Activated CD4-positive, alpha-beta T cell treated with anti-CD3 and anti-CD28 coated beads, Interleukin-2, amount 10 ng/mL, durations not matched to agents 7 days and 5 days (primary cell): ENCODE data around the gene ATP5IF1. TPM values are rescaled to one million over a fixed set of nuclear protein-coding genes. Genes with fewer than 3 reads are reported as not detected.

Source experiments
- CTCF ChIA-PET: fragments of 350-600 bp; sonication (Branson Sonifier 250); formaldehyde crosslinking; loops from one replicate; lab custom pipeline; 2021; ENCODE audit warnings: antibody characterized with exemption; lab: Charles Lee
- POLR2A ChIA-PET: fragments of 350-600 bp; sonication (Branson Sonifier 250); formaldehyde crosslinking; loops from one replicate; lab custom pipeline; 2021; ENCODE audit warnings: antibody characterized with exemption; lab: Charles Lee
- DNase-seq: peaks from one replicate; pipeline ENCODE4 v3.0.0-alpha.2; 2020
- H3K27ac Mint-ChIP-seq: one replicate; pipeline ENCODE4 v1.8.0; 2021; ENCODE audit warnings: mild to moderate bottlenecking, moderate library complexity, mixed read lengths
- H3K27me3 Mint-ChIP-seq: one replicate; pipeline ENCODE4 v1.8.0; 2021; ENCODE audit warnings: mixed read lengths
- H3K36me3 Mint-ChIP-seq: one replicate; pipeline ENCODE4 v1.8.0; 2021; ENCODE audit warnings: low read depth, mixed read lengths
- H3K4me1 Mint-ChIP-seq: one replicate; pipeline ENCODE4 v1.8.0; 2021; ENCODE audit warnings: mixed read lengths
- H3K4me3 Mint-ChIP-seq: one replicate; pipeline ENCODE4 v1.8.0; 2021; ENCODE audit warnings: mild to moderate bottlenecking, moderate library complexity, mixed read lengths
- H3K9me3 Mint-ChIP-seq: one replicate; pipeline ENCODE4 v1.8.0; 2021; ENCODE audit warnings: mixed read lengths
- total RNA-seq, 2 experiments: library from RNA; stranded (reverse); gene quantifications; one replicate each; pipeline ENCODE4 v1.2.3, GENCODE V29; 2021

The ATP5IF1 gene
- total RNA-seq, 2 experiments from 2014 or later, result 172 to 189 TPM

DNA sequence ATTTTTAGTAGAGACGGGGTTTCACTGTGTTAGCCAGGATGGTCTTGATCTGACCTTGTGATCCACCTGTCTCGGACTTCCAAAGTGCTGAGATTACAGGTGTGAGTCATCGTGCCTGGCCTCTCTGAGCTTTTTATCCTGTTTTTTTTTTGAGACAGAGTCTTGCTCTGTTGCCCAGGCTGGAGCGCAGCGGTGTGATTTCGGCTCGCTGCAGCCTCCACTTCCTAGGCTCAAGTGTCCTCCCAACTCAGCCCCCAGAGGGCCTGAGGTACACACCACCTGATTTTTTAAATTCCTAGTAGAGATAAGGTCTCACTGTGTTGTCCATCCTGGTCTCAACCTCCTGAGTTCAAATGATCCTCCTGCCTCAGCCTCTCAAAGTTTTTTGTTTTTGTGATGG is 43.8 kb downstream of the ATP5IF1 start:
- no peak for DNase-seq
- H3K9me3 Mint-ChIP-seq, result no peaks in the 10 kb centered on the region
- H3K27me3 Mint-ChIP-seq, result no peaks in the 10 kb centered on the region
- H3K36me3 Mint-ChIP-seq, result peaks cover 29% of the 10 kb centered on the region
- H3K27ac Mint-ChIP-seq, result peak overlapping the region; percentile 9
- peaks cover 8% of the 10 kb centered on the region for H3K4me1 Mint-ChIP-seq
- ChIA-PET CTCF (interaction anchor here (2.5 kb wide), 1 partner anchor 31 kb away, joined by 10 read pairs; no protein-coding TSS in a partner anchor), POLR2A (no interaction called here)
- H3K4me3 Mint-ChIP-seq, result no peak overlapping the region

DNA sequence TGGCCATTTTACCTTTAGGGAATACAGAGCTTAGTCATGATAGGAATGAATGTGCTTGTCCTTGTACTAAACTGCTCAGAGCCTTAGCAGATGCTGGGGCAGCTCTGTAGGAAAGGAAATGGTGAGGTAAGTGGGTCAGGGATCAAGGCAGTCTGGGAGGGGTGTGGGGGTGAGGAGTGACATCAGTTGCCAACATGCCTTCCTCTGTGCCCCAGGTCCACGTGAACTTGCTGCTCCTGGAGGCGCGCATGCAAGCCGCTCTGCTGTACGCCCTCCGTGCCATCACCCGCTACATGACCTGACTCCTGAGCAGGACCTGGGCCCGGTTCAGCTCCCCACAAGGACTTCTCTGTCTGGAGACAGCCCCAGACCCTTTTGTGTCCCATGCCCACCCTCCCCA is 44.6 kb downstream of the ATP5IF1 start:
- H3K36me3 Mint-ChIP-seq, result peaks cover 25% of the 10 kb centered on the region
- peaks cover 8% of the 10 kb centered on the region for H3K4me1 Mint-ChIP-seq
- DNase-seq, result no peak
- H3K9me3 Mint-ChIP-seq, result no peaks in the 10 kb centered on the region
- H3K27me3 Mint-ChIP-seq, result no peaks in the 10 kb centered on the region
- no peak overlapping the region for H3K27ac Mint-ChIP-seq
- CTCF ChIA-PET, result interaction anchor here (2.5 kb wide), 1 partner anchor 32 kb away, joined by 10 read pairs; no protein-coding TSS in a partner anchor
- H3K4me3 Mint-ChIP-seq, result no peak overlapping the region
- POLR2A ChIA-PET, result no interaction called here

DNA sequence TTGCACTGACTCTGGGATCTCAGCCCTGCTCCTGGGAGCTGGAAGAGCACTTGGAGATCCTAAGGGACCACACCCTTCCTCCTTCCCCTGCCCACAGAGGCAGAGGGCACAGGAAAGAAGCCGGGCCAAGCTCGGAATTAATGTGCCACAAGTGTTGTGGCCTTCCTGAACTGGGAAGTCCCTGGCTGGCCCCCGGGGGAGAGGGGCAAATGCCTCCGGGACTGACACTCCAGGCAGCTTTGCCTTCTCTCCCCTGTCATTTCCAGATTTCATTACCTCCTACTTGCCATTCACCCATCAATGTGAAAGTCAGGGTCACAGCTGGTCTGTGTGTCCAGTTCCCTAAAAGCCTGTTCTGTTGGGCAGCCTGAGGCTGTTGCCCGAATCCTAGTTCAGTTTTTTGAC is 45.1 kb downstream of the ATP5IF1 start:
- CTCF ChIA-PET, result interaction anchor here (2.5 kb wide), 1 partner anchor 32 kb away, joined by 10 read pairs; no protein-coding TSS in a partner anchor
- POLR2A ChIA-PET, result no interaction called here

DNA sequence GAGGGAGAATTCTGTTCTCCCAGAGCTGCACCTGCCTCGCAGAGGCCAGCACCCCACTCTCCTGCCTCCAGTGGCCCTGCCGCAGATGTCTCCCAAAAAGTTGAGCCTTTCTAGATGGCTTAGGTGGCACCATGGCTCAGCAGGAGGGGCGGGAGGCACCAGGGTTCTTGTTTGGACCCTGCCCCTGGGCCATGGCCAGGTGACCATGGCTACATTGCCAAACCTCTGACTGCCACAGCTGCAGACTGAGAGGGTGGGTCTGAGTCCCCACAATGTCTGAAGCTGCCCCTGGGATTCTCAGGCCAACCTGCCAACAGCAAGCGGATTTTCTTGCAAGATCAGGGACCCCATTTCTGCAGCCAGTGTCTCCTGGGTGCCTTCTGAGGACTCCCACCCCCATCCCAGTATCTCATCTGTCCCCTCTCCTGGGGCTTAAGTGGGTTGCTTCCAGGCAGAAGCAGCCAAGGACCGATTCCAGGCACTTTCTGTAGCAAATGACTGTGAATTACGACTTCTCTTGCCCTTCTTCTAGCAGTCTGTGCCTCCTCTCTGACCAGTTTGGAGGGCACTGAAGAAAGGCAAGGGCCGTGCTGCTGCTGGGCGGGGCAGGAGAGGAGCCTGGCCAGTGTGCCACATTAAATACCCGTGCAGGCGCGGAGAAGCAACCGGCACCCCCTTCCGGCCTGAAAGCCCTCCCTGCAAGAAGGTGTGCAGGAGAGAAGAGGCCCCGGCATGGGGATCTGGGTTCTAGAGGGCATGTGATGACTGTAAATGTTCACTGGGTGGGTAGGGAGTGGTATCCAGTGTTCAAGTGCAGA is 45.9 kb downstream of the ATP5IF1 start:
- Mint-ChIP-seq H3K27me3 (no peaks in the 10 kb centered on the region), H3K4me1 (peaks cover 8% of the 10 kb centered on the region), H3K9me3 (no peaks in the 10 kb centered on the region), H3K4me3 (no peak overlapping the region), H3K27ac (peak overlapping the region; percentile 71), H3K36me3 (peaks cover 25% of the 10 kb centered on the region)
- POLR2A ChIA-PET, result no interaction called here
- CTCF ChIA-PET, result interaction anchor here (2.5 kb wide), 1 partner anchor 33 kb away, joined by 10 read pairs; no protein-coding TSS in a partner anchor
- DNase-seq, result no peak

More for the DNA sequence above, 45.1 kb downstream of the ATP5IF1 start:
- Mint-ChIP-seq H3K36me3 (peaks cover 25% of the 10 kb centered on the region), H3K4me3 (no peak overlapping the region), H3K27ac (no peak overlapping the region), H3K9me3 (no peaks in the 10 kb centered on the region), H3K27me3 (no peaks in the 10 kb centered on the region), H3K4me1 (peaks cover 8% of the 10 kb centered on the region)
- no peak for DNase-seq

DNA sequence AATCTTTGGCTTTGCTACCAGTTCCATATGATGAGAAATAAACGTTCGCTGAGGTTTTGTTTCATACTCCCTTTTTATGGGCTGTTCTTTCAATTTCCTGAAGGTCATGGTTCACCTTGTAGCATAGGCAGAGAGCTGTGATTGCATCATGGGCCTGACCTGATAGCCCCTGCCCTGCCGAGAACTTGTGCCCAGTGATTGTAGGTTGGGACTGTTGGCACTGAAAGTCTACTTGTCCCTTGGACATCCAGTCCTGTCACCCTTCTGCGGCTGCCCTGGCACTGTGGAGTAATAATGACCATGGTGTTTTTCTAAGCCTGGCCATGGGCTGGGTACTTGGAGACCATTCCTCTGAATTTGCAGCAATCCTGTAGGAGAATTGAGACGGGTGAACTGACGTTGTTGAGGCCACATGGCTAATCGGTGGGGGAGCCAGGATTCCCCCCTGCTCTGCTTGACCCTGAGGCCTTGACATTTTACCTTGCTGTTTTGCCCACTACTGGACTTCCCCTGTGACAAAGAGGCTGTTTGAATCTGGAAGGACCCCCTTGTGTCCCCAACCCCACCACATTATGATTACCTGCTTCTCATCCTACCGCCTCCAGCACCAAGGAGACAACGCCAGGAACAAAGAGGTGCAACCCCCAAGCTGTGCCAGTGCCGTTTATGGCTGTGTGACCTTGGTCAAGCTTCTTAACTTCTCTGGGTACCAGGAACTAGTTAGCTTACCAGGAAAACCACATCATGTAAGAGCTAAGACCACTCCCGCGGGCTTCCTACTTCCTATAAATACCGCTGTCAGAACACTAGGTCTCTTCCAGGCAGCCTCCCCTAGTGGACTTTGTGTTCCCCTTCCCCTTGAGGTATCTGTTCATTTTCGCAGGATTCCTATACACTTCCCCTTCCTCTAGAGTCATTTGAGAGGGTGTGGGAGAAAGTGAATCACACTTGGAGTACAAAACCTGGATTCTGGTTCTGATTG is 46.8 kb downstream of the ATP5IF1 start:
- peaks cover 8% of the 10 kb centered on the region for H3K4me1 Mint-ChIP-seq
- CTCF ChIA-PET, result interaction anchor here (1.5 to 2.5 kb wide), 2 partner anchors 11 to 34 kb away, joined by 3 to 10 read pairs; no protein-coding TSS in a partner anchor
- no peak for DNase-seq
- no peaks in the 10 kb centered on the region for H3K9me3 Mint-ChIP-seq
- POLR2A ChIA-PET, result no interaction called here
- peak overlapping the region; percentile 51 for H3K27ac Mint-ChIP-seq
- no peaks in the 10 kb centered on the region for H3K27me3 Mint-ChIP-seq
- peaks cover 20% of the 10 kb centered on the region for H3K36me3 Mint-ChIP-seq
- no peak overlapping the region for H3K4me3 Mint-ChIP-seq

DNA sequence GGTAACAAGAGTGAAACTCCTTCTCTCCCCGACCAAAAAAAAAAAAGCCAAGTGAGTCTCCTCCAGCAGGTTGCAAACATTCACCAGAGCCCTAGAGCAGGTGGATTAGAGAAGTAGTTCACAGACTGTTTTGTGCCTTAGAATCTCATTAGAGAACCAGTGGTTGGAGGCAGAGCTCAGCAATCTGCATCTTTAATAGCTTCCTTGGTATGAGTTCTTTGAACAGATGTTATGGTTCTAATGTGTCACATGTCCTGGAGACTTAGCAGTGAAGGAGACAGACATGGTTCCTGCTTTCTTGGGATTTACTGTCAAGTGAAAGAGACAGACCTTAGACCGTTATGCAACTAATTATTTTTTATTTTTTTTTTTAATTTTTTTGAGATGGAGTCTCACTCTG is 50.2 kb downstream of the ATP5IF1 start:
- H3K9me3 Mint-ChIP-seq, result no peaks in the 10 kb centered on the region
- H3K4me1 Mint-ChIP-seq, result peaks cover 8% of the 10 kb centered on the region
- DNase-seq, result no peak
- no peak overlapping the region for H3K4me3 Mint-ChIP-seq
- no peak overlapping the region for H3K27ac Mint-ChIP-seq
- ChIA-PET CTCF (interaction anchor here (0.6 to 1.9 kb wide), 5 partner anchors 9 to 502 kb away, joined by 3 to 7 read pairs (median 4); no protein-coding TSS in a partner anchor), POLR2A (no interaction called here)
- peaks cover 4% of the 10 kb centered on the region for H3K36me3 Mint-ChIP-seq
- no peaks in the 10 kb centered on the region for H3K27me3 Mint-ChIP-seq

Other genes with a start within 250 kb of the ATP5IF1 start
- 10 to 100 TPM; 27.8 to 30.7 TPM for gene EYA3, start 147.5 kb upstream of the ATP5IF1 start, total RNA-seq
- gene PTAFR, start 59.4 kb upstream of the ATP5IF1 start, total RNA-seq, result under 1 TPM; 0.20 to 0.56 TPM
- 100 to 1,000 TPM; 110 to 128 TPM for gene DNAJC8, start 3.1 kb upstream of the ATP5IF1 start, total RNA-seq
- gene SESN2, start 23.4 kb downstream of the ATP5IF1 start, total RNA-seq, result 10 to 100 TPM; 11.7 to 11.8 TPM
- 10 to 100 TPM; 22.7 to 23.7 TPM for gene MED18, start 92.9 kb downstream of the ATP5IF1 start, total RNA-seq
- 10 to 100 TPM; 29.0 to 34.9 TPM for gene PHACTR4, start 133.6 kb downstream of the ATP5IF1 start, total RNA-seq